GM18498 (cell line): ENCODE data around the gene MIER2.
"Not testable (repeated sequence)": the region's sequence is repeated elsewhere in the genome, so short reads cannot be mapped to it uniquely, and the experiment has no call there.

Source experiments
- ATAC-seq: cut with Tn5 transposase; IDR thresholded peaks from one replicate; pipeline ENCODE4 v1.9.1; 2021; ENCODE audit warnings: mild to moderate bottlenecking, moderate library complexity; ENCODE audit not compliant: unreplicated experiment

MIER2 gene

DNA sequence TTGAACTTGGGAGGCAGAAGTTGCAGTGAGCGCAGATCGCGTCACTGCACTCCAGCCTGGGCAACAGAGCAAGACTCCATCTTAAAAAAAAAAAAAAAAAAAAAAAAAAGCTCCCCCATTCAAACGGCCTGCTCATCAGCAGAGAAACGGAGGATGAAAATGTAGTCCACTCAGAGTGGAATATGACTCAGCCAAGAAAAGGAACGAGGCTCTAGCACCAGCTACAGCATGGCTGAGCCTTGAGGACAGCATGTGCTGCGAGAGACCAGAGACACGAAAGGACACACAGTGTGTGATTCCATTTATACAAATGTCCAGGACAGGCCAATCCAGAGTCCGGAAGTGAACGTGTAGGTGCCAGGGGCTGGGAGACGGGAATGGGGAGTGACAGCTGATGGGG, 18.1 kb upstream of the MIER2 start:
- no peak for ATAC-seq

DNA sequence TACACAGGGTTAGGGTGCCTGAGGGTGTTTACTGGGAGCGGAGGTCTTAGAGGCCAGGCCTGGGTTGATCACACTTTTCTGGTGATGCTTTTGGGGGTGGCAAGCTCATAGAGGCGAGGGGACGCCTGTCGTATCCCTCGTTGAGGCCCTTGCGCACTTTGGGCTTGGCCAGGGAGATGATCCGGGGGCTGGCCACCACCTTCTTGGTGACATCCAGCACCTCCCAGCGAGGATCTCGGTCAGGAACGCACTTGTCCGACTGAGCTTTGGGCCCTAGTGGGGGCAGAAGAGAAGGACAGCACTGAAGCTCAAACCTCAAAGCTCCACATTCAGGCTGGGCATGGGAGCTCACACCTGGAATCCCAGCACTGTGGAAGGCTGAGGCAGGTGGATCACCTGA, 17.6 kb upstream of the MIER2 start:
- no peak for ATAC-seq

DNA sequence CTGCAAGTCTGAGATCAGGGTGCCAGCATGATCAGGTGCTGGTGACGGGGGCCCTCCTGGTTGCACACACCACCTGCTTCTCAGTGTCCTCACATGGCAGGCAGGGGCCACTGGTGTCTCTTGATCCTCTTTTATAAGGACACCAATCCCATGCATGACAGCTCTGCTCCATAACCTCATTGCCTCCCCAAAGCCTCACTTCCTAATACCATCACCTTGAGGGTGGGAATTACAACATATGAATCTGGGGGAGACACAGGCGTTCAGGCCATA, 15.0 kb upstream of the MIER2 start:
- no peak for ATAC-seq

DNA sequence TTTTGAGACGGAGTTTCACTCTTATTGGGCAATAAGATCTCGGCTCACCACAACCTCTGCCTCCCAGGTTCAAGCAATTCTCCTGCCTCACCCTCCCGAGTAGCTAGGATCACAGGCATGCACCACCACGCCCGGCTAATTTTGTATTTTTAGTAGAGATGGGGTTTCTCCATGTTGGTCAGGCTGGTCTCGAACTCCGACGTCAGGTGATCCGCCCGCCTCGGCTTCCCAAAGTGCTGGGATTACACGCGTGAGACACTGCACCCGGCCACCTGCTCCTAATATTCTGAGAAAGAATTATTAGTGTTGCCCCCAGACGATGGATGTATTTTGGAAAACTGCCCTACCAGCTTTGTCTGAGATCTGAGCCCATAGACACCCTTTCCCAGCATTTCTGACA, 10.9 kb upstream of the MIER2 start:
- ATAC-seq = not testable (repeated sequence)

DNA sequence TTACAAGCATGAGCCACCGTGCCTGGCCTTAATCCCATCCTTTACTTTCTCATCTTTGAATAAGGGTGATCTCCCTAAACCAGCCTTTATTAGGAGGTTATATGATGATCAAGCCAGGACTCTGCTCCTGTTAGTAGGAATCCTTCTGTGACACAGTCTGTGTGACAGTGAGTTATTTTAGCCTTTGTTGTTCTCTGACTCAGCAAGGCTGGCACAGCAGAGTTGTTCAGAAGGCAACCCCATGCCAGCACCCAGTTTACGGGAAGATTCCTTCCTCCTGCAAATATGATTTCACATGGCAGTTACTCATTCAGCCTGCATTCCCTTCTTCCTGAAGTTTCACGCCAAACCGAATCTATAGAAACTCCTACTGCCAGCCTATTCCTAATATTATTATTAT, 10.5 kb upstream of the MIER2 start:
- ATAC-seq = no peak

DNA sequence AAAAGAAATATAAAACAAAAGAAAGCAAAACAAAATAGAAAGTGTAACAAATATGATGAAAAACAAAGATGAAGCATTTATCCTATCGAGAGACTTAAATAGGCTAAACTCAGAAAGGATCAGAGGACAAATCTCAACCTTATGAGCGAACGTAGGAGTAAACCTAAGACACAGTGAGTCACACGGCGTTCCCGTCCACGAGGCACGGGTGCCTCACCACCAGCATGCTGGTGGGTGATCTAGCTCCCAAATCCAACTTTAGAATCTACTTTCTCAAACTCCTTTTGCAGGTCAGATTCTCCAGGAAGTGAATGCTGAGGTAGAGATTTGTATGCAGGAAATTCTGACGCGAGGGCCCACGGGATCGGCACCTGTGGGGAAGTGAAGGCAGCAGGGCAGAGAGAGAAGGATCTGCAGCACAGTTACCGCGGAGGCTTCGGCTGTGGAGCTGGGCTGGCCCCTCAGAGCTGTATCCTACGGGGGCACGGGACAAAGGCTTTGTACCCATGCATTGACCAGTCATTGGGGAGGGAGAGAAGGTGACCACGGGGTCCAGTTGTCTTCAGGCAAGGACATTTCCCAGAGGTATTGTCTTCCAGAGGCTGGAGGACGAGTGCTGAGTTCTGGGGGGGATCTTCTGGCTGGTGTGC, 7.5 kb upstream of the MIER2 start:
- no peak for ATAC-seq

DNA sequence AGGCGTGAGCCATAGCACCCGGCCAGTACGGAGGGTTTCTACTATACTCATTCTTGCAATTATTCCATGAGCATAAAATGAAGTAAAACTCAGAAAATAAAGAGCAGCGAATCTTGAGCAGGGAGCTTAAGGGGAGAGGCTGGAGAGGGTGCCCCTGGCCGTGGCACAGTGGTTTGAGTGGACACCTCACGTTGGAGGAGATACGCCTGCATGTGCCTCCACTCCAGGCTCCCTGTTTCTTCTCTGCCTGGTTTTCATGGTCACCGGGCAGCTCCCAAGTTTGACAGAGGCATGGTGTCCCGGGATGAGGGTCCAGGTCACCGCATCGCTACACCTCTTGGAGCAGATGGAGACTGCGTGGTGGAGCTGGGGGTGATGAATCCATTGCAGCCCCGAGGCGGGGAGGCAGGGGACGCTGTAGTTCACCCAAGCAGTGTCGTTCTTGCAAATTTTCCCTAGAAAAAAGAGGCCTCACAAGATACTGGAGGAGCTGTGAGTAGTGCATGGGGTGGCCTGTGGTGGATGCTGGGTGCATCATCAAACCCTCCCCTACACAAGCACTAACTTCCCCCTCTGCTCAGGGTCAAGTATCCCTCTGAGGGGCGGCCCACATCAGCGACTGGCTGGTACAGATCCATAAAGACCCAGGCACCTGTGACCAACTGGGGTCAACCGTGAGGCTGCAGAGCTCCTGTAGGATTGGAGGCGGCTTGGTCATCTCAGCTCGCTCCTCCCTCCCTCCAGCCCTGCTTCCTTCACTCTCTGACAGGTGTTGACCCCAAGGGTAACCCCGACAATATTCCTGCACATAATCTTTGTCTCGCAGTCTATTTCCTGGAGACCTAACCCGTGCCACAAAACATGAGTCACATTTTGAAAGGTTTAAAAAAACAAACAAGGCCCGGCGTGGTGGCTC, 3.6 kb upstream of the MIER2 start:
- no peak for ATAC-seq

DNA sequence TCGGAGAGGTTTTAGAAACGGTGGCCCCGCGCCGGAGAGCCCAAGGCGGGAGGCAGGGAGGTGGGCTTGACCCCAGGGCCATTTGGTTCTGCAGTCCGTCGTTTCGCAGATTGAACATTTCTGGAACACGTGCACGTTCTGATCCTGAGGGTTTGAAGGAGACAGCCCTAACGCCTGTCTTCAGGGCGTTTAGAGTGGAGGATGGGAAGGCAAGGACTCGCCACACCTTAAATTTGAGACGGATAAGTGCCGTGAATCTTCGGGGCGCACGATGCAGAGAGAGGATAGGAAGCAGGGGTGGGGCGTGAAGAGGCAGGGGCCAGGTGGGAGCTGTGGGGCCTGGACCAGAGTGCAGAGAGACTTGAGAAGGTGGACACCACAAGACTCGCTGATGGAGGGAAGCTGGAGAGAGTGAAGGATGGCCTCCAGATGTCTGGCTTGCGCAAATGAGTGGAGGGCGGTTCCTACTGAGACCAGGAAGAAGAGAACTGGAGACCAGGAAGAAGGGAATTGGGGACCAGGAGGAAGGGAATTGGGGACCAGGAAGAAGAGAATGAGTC, 804 bp upstream of the MIER2 start:
- ATAC-seq = no peak

DNA sequence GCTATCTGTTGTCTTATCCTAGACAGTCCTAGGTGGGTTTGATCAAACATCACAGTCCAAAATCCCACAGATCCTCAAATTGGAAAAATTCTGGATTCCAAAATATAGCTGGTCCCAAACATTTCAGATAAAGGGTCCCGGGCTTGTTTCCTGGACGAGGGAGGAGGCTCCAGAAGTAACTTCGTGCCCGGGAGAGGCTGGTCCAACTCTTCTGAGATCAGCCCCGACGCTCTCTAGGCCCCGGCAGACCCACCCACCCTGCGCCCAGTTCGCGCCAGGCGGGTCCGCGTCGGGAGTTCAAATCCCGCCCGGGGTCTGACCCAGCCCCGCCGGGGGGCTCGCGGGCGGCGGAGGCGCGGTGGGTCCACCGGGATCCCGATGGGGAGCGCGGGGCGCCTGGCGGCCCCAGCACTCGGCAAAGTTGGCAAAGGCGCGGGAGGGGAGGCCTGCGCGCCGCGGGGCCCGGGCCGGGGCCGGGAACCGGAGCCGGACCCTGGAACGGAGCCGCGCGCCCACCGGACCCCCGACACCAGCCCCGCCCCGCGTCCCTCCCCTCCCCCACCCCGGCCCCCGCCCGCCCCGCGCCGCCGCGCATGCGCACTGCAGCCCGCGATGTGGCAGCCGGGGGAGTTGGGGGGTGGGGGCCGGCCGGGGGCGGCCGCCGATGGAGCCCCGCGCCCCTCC, 513 bp downstream of the MIER2 start:
- ATAC-seq = peak; percentile 49

DNA sequence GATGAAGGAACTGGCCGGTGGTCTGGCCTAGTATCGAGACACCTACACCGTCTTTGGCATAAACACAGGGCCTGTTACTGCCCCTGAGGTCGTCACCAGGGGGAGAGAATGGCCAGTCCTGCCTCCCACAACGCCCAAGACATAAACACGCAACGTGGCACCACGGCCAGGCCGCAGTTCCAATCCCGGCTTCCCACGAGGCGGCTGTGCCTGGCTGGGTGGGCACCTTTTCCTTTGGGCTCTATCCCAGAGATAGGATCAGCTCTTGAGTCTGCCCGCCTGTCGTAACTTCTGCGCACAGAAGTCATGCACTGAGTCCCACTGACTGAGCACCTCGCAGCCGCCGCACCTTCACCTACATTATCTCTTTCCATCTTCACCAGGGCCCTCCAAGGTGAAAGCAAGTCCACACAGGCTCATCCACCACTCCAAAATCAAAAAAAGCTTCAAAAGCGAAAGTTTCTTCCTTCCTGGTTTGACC, 1.1 kb downstream of the MIER2 start:
- no peak for ATAC-seq

DNA sequence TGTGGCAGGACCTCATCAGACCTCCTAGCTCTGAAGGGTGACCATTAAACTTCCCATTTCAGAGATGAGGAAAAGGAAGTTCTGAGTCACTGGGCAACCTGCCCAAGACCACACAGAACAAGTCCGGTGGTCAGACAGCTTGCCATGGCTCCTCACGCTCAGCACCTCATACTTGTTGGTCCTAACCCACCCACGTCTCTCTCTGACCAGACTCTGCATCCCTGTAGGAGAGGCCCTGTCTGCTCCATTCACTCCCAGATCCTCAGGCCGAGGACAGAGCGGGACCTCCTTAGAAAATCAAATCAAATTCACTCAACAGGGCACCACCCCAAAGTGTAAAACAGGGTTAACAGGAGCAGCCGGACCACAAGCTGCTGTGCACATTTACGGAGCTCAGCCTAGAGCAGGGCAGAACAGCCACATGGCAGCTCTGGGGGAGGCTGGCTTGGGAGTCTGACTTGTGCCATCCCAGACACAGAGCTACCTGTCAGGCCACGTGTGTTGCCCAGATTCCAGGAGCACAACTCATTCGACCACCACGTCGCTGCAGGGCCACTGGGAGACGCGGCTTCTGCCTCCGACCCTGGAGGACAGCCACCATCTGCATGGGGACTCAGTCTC, 1.7 kb downstream of the MIER2 start:
- no peak for ATAC-seq

DNA sequence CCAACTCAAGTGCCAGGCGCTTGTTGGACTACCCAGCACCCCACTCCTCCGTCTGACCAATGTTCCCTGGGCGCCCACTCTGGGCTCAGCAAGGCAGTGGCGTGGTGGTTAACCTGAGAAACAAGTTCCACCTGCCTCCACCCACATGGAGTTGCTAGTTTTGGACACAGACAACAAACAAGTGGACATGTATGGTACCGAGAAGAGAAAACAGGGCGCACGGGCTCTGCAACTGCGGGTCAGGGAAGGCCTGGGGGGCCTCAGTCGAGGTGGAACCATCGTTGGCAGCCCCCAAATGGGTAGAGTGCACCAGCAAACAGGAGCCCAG, 2.5 kb downstream of the MIER2 start:
- ATAC-seq = no peak

DNA sequence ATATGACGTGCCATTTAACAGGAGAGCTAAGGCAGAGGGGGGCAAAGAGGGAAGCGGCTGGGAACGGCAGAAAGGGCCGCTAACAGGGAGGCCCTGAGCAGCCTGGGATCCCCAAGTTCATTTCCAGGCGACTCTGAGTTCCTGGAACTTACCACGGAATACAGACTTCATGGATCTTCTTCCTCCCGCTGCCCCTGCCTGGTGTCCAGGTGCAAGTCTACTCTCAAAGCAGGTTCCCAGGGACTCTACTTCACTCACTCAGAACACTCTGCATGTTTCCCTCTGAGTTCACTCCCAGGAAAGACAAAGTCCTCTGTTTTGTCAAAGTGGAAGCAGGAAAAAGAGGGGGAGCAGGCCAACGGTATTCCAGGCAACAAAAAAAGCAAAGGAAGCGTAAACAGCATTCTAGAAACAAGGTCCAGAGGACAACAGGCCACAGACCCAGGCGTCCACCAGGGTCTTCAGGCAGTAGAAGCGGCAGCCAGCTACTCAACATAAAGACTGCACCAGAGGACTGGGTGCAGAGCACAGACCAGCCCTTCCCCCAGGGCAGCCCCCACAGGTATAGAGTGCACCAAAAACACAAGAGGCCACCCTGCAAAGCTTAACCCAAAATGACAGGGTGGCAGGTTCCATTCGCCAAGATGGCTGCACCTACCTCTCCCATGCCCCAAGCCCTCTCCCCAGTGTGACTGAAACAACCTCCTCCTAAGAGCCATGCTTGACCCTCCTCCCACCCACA, 3.0 kb downstream of the MIER2 start:
- ATAC-seq = no peak

DNA sequence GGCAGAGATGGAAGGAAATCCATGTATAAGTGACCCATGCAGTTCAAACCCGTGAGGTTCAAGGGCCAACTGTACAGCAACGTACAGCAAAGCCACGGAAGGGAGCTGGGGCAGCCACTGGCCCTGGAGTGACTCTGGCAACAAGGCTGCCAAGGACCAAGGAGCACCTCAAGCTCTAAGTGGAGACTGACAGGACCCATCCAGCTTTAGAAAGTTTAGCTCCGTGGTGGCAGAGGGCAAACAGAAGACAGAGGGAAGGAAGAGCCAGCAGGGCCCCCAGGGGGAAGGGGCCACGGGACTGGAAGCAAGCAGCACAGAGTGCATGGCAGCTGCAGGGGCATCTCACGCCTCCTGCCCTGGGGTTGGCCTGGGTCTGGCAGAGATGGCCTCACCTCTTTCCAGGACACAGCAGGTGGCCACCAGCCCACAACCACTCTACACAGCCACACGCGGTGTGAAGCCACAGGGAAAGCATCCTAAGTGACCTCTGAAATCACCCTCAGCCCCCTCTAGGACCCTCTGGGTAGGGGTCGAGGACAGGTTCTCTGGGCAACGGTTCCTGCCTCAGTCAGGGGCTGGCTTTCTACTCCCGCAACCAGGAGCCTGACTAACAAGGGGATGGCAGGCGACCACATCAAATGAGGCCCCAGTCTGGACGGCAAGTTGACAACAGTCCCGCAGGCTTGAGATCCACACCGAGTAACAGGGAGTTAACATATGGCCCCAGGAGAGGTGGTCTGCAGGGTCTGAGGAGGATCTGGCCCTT, 3.8 kb downstream of the MIER2 start:
- no peak for ATAC-seq

DNA sequence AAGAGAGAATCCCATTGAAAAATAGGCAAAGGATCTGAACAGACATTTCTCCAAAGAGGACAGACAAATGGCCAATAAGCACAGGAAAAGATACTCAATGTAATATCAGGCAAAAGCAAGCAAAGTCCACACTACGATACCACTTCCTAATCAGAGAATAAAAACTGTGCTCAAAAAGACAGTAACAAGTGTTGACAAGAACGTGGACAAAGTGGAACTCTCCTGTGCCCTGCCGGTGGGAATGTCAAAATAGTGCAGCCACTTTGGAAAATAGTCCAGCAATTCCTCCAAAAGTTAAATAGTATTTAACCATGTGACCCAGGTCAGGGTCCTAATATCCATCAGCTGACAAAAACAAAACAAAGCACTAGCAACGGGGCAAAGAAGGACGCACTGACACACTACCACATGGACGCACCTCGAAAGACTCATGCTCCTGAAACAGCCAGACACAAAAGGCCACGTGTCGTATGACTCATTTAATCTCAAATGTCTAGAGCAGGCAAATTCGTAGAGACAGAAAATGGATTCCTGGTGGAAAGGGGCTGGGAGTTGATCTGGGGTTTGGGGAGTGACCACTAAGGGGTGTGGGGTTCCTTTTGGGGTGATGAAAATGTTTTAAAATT, 5.2 kb downstream of the MIER2 start:
- ATAC-seq = no peak

DNA sequence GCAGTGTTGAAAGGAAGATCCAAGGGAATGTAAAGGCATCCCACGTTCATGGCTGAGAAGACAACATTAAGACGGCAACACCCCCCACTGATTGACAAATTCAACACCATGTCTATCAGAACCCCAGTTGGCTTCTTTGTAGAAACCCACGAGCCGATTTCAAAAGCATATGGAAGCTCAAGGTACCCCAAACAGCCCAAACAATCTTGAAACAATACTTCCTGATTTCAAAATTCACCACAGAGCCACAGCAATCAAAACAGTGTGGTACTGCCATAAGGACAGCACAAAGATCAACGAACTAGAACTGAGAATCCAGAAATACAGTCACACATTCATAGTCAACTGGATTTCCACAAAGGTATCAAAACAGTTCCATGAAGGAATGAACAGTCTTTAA, 6.2 kb downstream of the MIER2 start:
- no peak for ATAC-seq

DNA sequence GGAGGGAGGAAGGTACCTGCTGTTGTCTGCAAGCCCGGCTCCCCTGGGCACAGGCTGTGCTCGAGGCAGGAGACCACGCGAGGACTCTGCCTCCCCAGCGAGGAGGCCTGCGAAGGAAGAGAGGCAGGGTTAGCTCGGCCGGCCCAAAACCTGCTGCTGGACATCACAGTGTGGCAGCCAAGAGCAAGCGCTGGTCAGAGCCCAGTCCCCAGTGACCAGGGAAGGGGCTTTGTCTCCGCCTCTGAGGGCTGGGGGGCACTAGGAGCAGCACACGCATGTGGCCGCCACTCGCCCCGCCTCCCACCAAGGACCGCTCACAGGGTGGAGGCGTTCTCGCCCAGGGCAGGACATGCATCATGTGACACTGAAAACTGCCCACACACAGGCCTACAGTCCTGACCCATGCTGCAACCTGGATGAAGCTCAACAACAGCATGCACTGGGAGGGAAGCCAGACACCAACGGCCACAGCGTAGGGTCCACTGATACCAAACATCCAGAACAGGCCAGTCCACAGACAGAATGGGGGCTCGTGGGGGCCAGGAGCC, 8.5 kb downstream of the MIER2 start:
- no peak for ATAC-seq

DNA sequence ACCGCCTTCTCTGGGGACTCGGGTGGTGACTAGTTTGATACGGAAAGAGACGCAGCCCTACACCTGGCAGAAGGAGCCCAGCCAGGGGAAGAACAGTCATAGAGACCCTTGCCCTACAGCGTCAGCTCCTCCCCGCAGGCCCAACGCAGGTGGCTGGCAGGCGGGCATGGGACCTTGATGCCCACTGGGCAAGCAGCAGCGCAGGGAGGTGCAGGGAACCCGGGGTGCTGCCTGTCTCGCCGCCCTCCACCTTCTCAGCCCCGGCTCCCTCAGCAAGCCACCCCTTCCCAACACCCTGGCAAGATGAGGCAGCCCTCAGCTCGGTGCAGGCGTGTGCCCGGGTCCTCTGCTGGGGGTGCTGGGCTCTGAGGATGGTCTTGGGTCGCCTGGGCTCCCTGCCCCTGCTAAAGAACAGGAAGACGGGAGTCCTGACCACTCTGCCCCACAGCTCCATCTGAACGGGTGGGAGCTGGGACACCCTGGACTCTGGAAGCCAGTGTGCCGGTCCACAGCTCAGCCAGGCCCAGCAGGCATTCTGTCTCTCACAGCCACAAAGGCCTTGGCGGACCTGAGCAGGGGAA, 9.0 kb downstream of the MIER2 start:
- ATAC-seq = no peak

DNA sequence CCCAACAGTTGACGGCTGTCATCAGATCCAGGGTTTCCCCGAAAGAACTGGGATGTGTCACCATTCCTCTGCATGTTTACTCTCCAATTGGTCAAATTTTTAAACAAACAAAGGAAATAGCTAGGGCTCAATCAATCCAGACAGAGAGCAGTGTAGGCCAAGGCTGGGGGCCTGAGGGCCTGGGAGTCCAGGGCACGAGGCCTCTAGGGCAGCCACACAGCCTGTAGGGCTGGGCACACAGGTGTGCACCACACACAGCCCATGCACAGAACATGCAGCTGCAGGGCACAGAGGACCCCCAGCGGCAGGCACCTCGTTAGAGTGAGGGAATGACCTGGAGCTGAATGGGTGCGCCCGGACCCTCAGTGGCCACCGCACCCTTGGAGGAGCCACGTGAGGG, 9.5 kb downstream of the MIER2 start:
- no peak for ATAC-seq
